HCT116 (cell line): Measurements from ENCODE around the gene ATL1. TPM values are rescaled to one million over a fixed set of nuclear protein-coding genes. Genes with fewer than 3 reads are reported as not detected.

Experiments
- ATAC-seq: fragments of 200-7000 bp; cut with Tn5 transposase; 2 replicates; pipeline ENCODE4 v1.9.1; 2020; ENCODE audit warnings: mild to moderate bottlenecking, moderate library complexity
- BruUV-seq: library from RNA; stranded (reverse); fragments of 400-500 nt; replicated peaks from 2 replicates; lab custom pipeline; 2021; lab: Mats Ljungman, UMichigan
- CTCF ChIA-PET: fragments of 300-600 bp; sonication (Branson Sonifier 250); formaldehyde crosslinking; loops from one replicate; lab custom pipeline; 2021; ENCODE audit warnings: antibody characterized with exemption; lab: Charles Lee
- POLR2A ChIA-PET: fragments of 300-600, 350-600 bp; sonication (Branson Sonifier 250); formaldehyde crosslinking; loops from one replicate; lab custom pipeline; 2021; ENCODE audit warnings: antibody characterized with exemption; lab: Charles Lee
- RAD21 ChIA-PET, 2 experiments: fragments of 300-600 bp; sonication (Branson Sonifier 250); formaldehyde crosslinking; loops; one replicate each; lab custom pipeline; 2023; ENCODE audit warnings: low total read pairs in 2 of 2; ENCODE audit not compliant: uncharacterized antibody in 2 of 2, unreplicated experiment in 2 of 2, low non-redundant PET in 1 of 2; lab: Charles Lee
- DNase-seq: peaks from one replicate; pipeline ENCODE4 v3.0.0-alpha.2; 2010; ENCODE audit warnings: low read depth, low spot score
- H2AFZ ChIP-seq: fragments of 200-600 bp; shearing (Covaris generic), sonication (generic); 2 replicates; pipeline ENCODE4 v1.6.1; 2017; ENCODE audit warnings: low read depth, mixed run types, mixed read lengths, antibody characterized with exemption, low read length; ENCODE audit not compliant: poor library complexity, severe bottlenecking
- H3K27ac ChIP-seq: 2 replicates; pipeline ENCODE4 v1.5.1; 2012; ENCODE audit warnings: low read depth, low read length
- H3K27me3 ChIP-seq: fragments of 200-600 bp; sonication (generic); 2 replicates; pipeline ENCODE4 v1.6.1; 2016; ENCODE audit warnings: mixed run types, low read length, mixed read lengths; ENCODE audit not compliant: insufficient read depth
- H3K36me3 ChIP-seq, 2 experiments: fragments of 200-500 bp in 1 of 2; fragments of 200-600 bp in 1 of 2; sonication (Bioruptor generic) in 1 of 2; sonication (generic) in 1 of 2; 2 replicates each; pipeline versions ENCODE4 v1.5.1 to v1.6.1; 2014 to 2016; ENCODE audit warnings: low read length in 2 of 2, inconsistent platforms in 1 of 2, mixed read lengths in 1 of 2, mixed run types in 1 of 2; ENCODE audit not compliant: insufficient read depth in 2 of 2, control insufficient read depth in 1 of 2
- H3K4me1 ChIP-seq, 2 experiments: fragments of 200-600 bp in 1 of 2; sonication (generic) in 1 of 2; 2 replicates each; pipeline versions ENCODE4 v1.5.1 to v1.6.1; 2012 to 2017; ENCODE audit warnings: low read length in 2 of 2, inconsistent platforms in 1 of 2, mild to moderate bottlenecking in 1 of 2, mixed read lengths in 1 of 2, mixed run types in 1 of 2, moderate library complexity in 1 of 2; ENCODE audit not compliant: insufficient read depth in 2 of 2, control insufficient read depth in 1 of 2
- H3K4me2 ChIP-seq: fragments of 200-600 bp; sonication (generic); 2 replicates; pipeline ENCODE4 v1.6.1; 2017; ENCODE audit warnings: mixed run types, low read length, mixed read lengths
- H3K4me3 ChIP-seq, 2 experiments: fragments of 200-600 bp in 1 of 2; sonication (generic) in 1 of 2; replicated peaks in 1 of 2; 2 replicates each; pipeline ENCODE4 v1.5.1; 2011 to 2016; ENCODE audit warnings: low read length in 2 of 2, control low read depth in 1 of 2, low read depth in 1 of 2, mild to moderate bottlenecking in 1 of 2, mixed read lengths in 1 of 2, mixed run types in 1 of 2
- H3K79me2 ChIP-seq: fragments of 200-600 bp; sonication (generic); 2 replicates; pipeline ENCODE4 v1.6.1; 2017; ENCODE audit warnings: mild to moderate bottlenecking, mixed run types, low read length, moderate library complexity, mixed read lengths; ENCODE audit not compliant: insufficient read depth
- H3K9ac ChIP-seq: fragments of 200-600 bp; sonication (generic); 2 replicates; pipeline ENCODE4 v1.6.1; 2016; ENCODE audit warnings: low read length, mixed read lengths
- H3K9me2 ChIP-seq: fragments of 200-600 bp; sonication (generic), shearing (Covaris generic); 2 replicates; pipeline ENCODE4 v1.6.1; 2017; ENCODE audit warnings: mixed run types, mild to moderate bottlenecking, moderate library complexity; ENCODE audit not compliant: insufficient read depth
- H3K9me3 ChIP-seq, 2 experiments: fragments of 200-500 bp in 1 of 2; fragments of 200-600 bp in 1 of 2; sonication (Bioruptor generic) in 1 of 2; sonication (generic) in 1 of 2; 2 replicates each; pipeline ENCODE4 v1.6.1; 2014 to 2017; ENCODE audit warnings: low read length in 2 of 2, mixed read lengths in 2 of 2, inconsistent platforms in 1 of 2, low read depth in 1 of 2, mild to moderate bottlenecking in 1 of 2, mixed run types in 1 of 2, moderate library complexity in 1 of 2; ENCODE audit not compliant: control insufficient read depth in 1 of 2, insufficient read depth in 1 of 2
- H4K20me1 ChIP-seq: fragments of 200-600 bp; sonication (generic), shearing (Covaris generic); 2 replicates; pipeline ENCODE4 v1.6.1; 2017; ENCODE audit warnings: mixed run types, mild to moderate bottlenecking, moderate library complexity; ENCODE audit not compliant: insufficient read depth
- CTCF ChIP-seq, 3 experiments: fragments of 200-600 bp in 1 of 3; sonication (generic) in 1 of 3; IDR thresholded peaks in 2 of 3; conservative IDR thresholded peaks in 1 of 3; 2 replicates each; pipeline ENCODE4 v1.5.1; 2012 to 2017; ENCODE audit warnings: low read depth in 2 of 3, low read length in 2 of 3, antibody characterized with exemption in 1 of 3, borderline replicate concordance in 1 of 3, control low read depth in 1 of 3, mild to moderate bottlenecking in 1 of 3, mixed read lengths in 1 of 3, mixed run types in 1 of 3, moderate library complexity in 1 of 3; ENCODE audit not compliant: insufficient read depth in 1 of 3
- JUND ChIP-seq: IDR thresholded peaks from 2 replicates; pipeline ENCODE4 v1.6.1; 2012
- POLR2A ChIP-seq: IDR thresholded peaks from 2 replicates; pipeline ENCODE4 v1.7.0; 2011; ENCODE audit warnings: borderline replicate concordance; ENCODE audit not compliant: insufficient read depth, insufficient read length; ENCODE audit errors: extremely low read depth
- YY1 ChIP-seq: IDR thresholded peaks from 2 replicates; pipeline ENCODE4 v1.6.1; 2011; ENCODE audit warnings: low read length, low read depth, moderate library complexity, mild to moderate bottlenecking; ENCODE audit not compliant: insufficient replicate concordance; ENCODE audit errors: extremely low read depth
- ZFX ChIP-seq: fragments of 450-650 bp; IDR thresholded peaks from 2 replicates; pipeline ENCODE4 v1.6.1; 2017
- intact Hi-C: fragments of 100-400 bp; cut with micrococcal nuclease; formaldehyde crosslinking; loops from 2 replicates; pipeline ENCODE4 v1.10.0; 2022
- total RNA-seq: library from RNA; stranded (reverse); gene quantifications from one replicate; pipeline ENCODE4 v1.2.1, GENCODE V29; 2021; ENCODE audit not compliant: unreplicated experiment

Gene ATL1
- total RNA-seq, 1 experiment from 2014 or later, result 1.4 TPM

GRCh38 chr14:50677527-50678063 is 117.7 kb downstream of the ATL1 start (continued):
- TF ChIP-seq POLR2A, result no peak
- TF ChIP-seq YY1, result no peak
- TF ChIP-seq JUND, result no peak; the same call in 1 of the 2 replicates

GRCh38 chr14:50678163-50678562 is 118.2 kb downstream of the ATL1 start:
- Histone ChIP-seq H2AFZ (peak overlapping the region; percentile 17), H3K4me3 (peak overlapping the region; percentile 27 to 47), H3K9me2 (no peaks in the 10 kb centered on the region), H3K36me3 (no peaks in the 10 kb centered on the region), H4K20me1 (no peaks in the 10 kb centered on the region), H3K4me2 (peak overlapping the region; percentile 83), H3K9me3 (no peaks in the 10 kb centered on the region), H3K9ac (peak overlapping the region; percentile 56), H3K4me1 (peaks cover 35 to 53% of the 10 kb centered on the region in 2 experiments), H3K27ac (peak overlapping the region; percentile 69), H3K27me3 (no peaks in the 10 kb centered on the region)
- BruUV-seq, result no TSS peak
- ChIA-PET CTCF (no interaction called here), POLR2A (interaction anchor here (1.0 to 2.7 kb wide), 4 partner anchors 9 to 36 kb away, joined by 3 to 19 read pairs (median 6); partner anchors contain the start of gene SAV1), RAD21 (interaction anchor here (0.6 to 0.8 kb wide), 2 partner anchors 10 to 183 kb away, joined by 3 to 4 read pairs; no protein-coding TSS in a partner anchor)
- no peak for DNase-seq
- intact Hi-C loops, result no loop called here
- TF ChIP-seq ZFX, result peak; percentile 18; the same call in 1 of the 2 replicates
- TF ChIP-seq CTCF (IDR thresholded peaks at IDR 0.05 in 2 of 3, conservative IDR thresholded peaks at IDR 0.05 in 1 of 3; ENCODE audit: borderline replicate concordance in 1 of 3, insufficient read depth in 1 of 3, low read depth in 2 of 3, low read length in 2 of 3), result no peak
- TF ChIP-seq, all 23 proteins: peak for 1
- ATAC-seq, result peak; percentile 61
- no peaks in the 10 kb centered on the region for H3K79me2 ChIP-seq
